Measurements from ENCODE around the gene TCTN1. TPM values are rescaled to one million over a fixed set of nuclear protein-coding genes. Genes with fewer than 3 reads are reported as not detected.

TCTN1 gene
- total RNA-seq, 1 experiment from 2014 or later: 11.1 TPM

GRCh38 chr12:110683888-110684287, 70.0 kb downstream of the TCTN1 start:
- H3K27ac Mint-ChIP-seq: no peak overlapping the region
- H3K56ac ChIP-seq (ENCODE audit: insufficient read length, low read depth, low read length): no peak overlapping the region
- no CpG with 5 or more reads among the region's 2 CpGs for WGBS (ENCODE audit: extremely low coverage, insufficient read length, low lambda C conversion rate)
- no peak overlapping the region for H3K4me3 Mint-ChIP-seq
- no peak overlapping the region for H2AFZ ChIP-seq (ENCODE audit: low read length)
- no peak for DNase-seq
- no peaks in the 10 kb centered on the region for H3K79me2 ChIP-seq (ENCODE audit: insufficient read depth, low read length)
- H3K79me1 ChIP-seq (ENCODE audit: insufficient read depth, low read depth, low read length, poor library complexity, severe bottlenecking): no peaks in the 10 kb centered on the region
- peaks cover 27% of the 10 kb centered on the region for H3K27me3 Mint-ChIP-seq (ENCODE audit: low read depth)
- H3T11ph ChIP-seq (ENCODE audit: low read length): no peak overlapping the region
- H2BK20ac ChIP-seq (ENCODE audit: low read depth, low read length, poor library complexity, severe bottlenecking): no peak overlapping the region
- H2BK120ac ChIP-seq (ENCODE audit: low read depth, low read length, poor library complexity, severe bottlenecking): no peak overlapping the region
- H4K20me1 ChIP-seq (ENCODE audit: control insufficient read depth, insufficient read depth, insufficient read length): no peaks in the 10 kb centered on the region
- no peak overlapping the region for H4K5ac ChIP-seq (ENCODE audit: insufficient read length, low read depth, low read length)
- no peak overlapping the region for H2BK15ac ChIP-seq (ENCODE audit: low read depth, low read length)
- H3K27me3 ChIP-seq (ENCODE audit: insufficient read depth, low read length): peaks cover 4% of the 10 kb centered on the region; the same call in 1 of the 2 replicates
- no peak overlapping the region for H4K8ac ChIP-seq (replicated peaks; ENCODE audit: insufficient read length, low read depth, low read length)
- no peak overlapping the region for H3K14ac ChIP-seq (ENCODE audit: insufficient read depth, low read length)
- H3K36me3 Mint-ChIP-seq (ENCODE audit: insufficient read depth in 1 of 3, low read depth in 3 of 3): peaks cover 0 to 10% (median 0%) of the 10 kb centered on the region in 3 experiments; a peak in 4 of 7 replicates
- no peak overlapping the region for H3K4me2 ChIP-seq (ENCODE audit: insufficient read depth, insufficient read length, low read length)
- no peak overlapping the region for H3K23ac ChIP-seq (ENCODE audit: insufficient read length, low read depth, low read length)
- no peak overlapping the region for H4K91ac ChIP-seq (ENCODE audit: insufficient read length, low read depth, low read length)
- no peak overlapping the region for H2BK5ac ChIP-seq (ENCODE audit: insufficient read length, low read length)
- TF ChIP-seq, protein P1, sequence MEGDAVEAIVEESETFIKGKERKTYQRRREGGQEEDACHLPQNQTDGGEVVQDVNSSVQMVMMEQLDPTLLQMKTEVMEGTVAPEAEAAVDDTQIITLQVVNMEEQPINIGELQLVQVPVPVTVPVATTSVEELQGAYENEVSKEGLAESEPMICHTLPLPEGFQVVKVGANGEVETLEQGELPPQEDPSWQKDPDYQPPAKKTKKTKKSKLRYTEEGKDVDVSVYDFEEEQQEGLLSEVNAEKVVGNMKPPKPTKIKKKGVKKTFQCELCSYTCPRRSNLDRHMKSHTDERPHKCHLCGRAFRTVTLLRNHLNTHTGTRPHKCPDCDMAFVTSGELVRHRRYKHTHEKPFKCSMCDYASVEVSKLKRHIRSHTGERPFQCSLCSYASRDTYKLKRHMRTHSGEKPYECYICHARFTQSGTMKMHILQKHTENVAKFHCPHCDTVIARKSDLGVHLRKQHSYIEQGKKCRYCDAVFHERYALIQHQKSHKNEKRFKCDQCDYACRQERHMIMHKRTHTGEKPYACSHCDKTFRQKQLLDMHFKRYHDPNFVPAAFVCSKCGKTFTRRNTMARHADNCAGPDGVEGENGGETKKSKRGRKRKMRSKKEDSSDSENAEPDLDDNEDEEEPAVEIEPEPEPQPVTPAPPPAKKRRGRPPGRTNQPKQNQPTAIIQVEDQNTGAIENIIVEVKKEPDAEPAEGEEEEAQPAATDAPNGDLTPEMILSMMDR (conservative IDR thresholded peaks at IDR 0.05): no peak
- H3K4me1 ChIP-seq (ENCODE audit: insufficient read depth, low read length): no peaks in the 10 kb centered on the region
- H3K23me2 ChIP-seq (ENCODE audit: insufficient read length, low read depth, low read length, poor library complexity, severe bottlenecking): peaks cover 6% of the 10 kb centered on the region
- H3K18ac ChIP-seq (ENCODE audit: insufficient read length, low read depth, low read length): no peak overlapping the region
- H3K9me3 ChIP-seq (ENCODE audit: control insufficient read depth, low read depth, low read length): no peaks in the 10 kb centered on the region
- H3K4ac ChIP-seq (ENCODE audit: low read depth, low read length): no peak overlapping the region
- H3K9ac ChIP-seq (ENCODE audit: extremely low read depth, insufficient read length, low read length): no peak overlapping the region
- no peak overlapping the region for H2BK12ac ChIP-seq (ENCODE audit: insufficient read length, low read depth, low read length)
- no peak overlapping the region for H3K27ac ChIP-seq (ENCODE audit: insufficient read length, low read depth, low read length)
- H3K9me3 Mint-ChIP-seq: peaks cover 0 to 4% of the 10 kb centered on the region in 2 experiments; a peak in 2 of 5 replicates
- no peak overlapping the region for H2AK5ac ChIP-seq (ENCODE audit: insufficient read length, low read length)
- peaks cover 2 to 12% of the 10 kb centered on the region in 2 experiments; a peak in 3 of 4 replicates for H3K4me1 Mint-ChIP-seq

All from H9 (cell line).